SK-N-SH (cell line): ENCODE data around the gene TMC1. TPM values are rescaled to one million over a fixed set of nuclear protein-coding genes. Genes with fewer than 3 reads are reported as not detected.

Experiments used
- CTCF ChIA-PET: fragments of 300-600, 350-600 bp; formaldehyde crosslinking; extraction: SDS; loops from one replicate; lab custom pipeline; 2021; lab: Yijun Ruan, JAX
- POLR2A ChIA-PET: fragments of 350-600 bp; sonication (Branson Sonifier 250); formaldehyde crosslinking; extraction: SDS; loops from one replicate; lab custom pipeline; 2020; ENCODE audit warnings: antibody characterized with exemption, inconsistent platforms; lab: Yijun Ruan, JAX
- DNase-seq: peaks from one replicate; pipeline ENCODE4 v3.0.0; 2012
- H2AFZ ChIP-seq: fragments of 200-600 bp; sonication (generic); 2 replicates; pipeline ENCODE4 v1.8.1; 2016; ENCODE audit warnings: antibody characterized with exemption, mild to moderate bottlenecking, low read depth
- H3F3A ChIP-seq: fragments of 200-600 bp; sonication (generic); replicated peaks from 2 replicates; pipeline ENCODE3; 2016; ENCODE audit warnings: antibody characterized with exemption, mild to moderate bottlenecking; ENCODE audit not compliant: insufficient read depth
- H3K27ac ChIP-seq, 2 experiments: fragments of 200-500 bp in 1 of 2; fragments of 200-600 bp in 1 of 2; sonication (Bioruptor generic) in 1 of 2; sonication (generic), shearing (Covaris generic) in 1 of 2; 2 replicates each; pipeline versions ENCODE4 v1.5.1 to v1.6.1; 2014 to 2016; ENCODE audit warnings: low read depth in 2 of 2, inconsistent platforms in 1 of 2, low read length in 1 of 2, mild to moderate bottlenecking in 1 of 2, mixed read lengths in 1 of 2
- H3K27me3 ChIP-seq: fragments of 200-600 bp; sonication (generic), shearing (Covaris generic); 2 replicates; pipeline ENCODE4 v1.6.1; 2016; ENCODE audit warnings: mixed run types; ENCODE audit not compliant: insufficient read depth
- H3K36me3 ChIP-seq, 2 experiments: fragments of 200-500 bp in 1 of 2; fragments of 200-600 bp in 1 of 2; sonication (Bioruptor generic) in 1 of 2; sonication (generic) in 1 of 2; replicated peaks in 1 of 2; 2 replicates each; pipeline versions ENCODE3 to v1.5.1; 2014 to 2016; ENCODE audit warnings: low read length in 1 of 2, mild to moderate bottlenecking in 1 of 2; ENCODE audit not compliant: insufficient read depth in 2 of 2, control insufficient read depth in 1 of 2
- H3K4me1 ChIP-seq, 2 experiments: fragments of 200-500 bp in 1 of 2; fragments of 200-600 bp in 1 of 2; sonication (Bioruptor generic) in 1 of 2; sonication (generic), shearing (Covaris generic) in 1 of 2; 2 replicates each; pipeline versions ENCODE4 v1.5.1 to v1.6.1; 2014 to 2016; ENCODE audit warnings: low read depth in 1 of 2, low read length in 1 of 2, mixed run types in 1 of 2; ENCODE audit not compliant: insufficient read depth in 2 of 2, control insufficient read depth in 1 of 2
- H3K4me2 ChIP-seq: fragments of 200-600 bp; sonication (generic), shearing (Covaris generic); 2 replicates; pipeline ENCODE4 v1.6.1; 2017; ENCODE audit warnings: mixed run types
- H3K4me3 ChIP-seq, 2 experiments: fragments of 200-500 bp in 1 of 2; fragments of 200-600 bp in 1 of 2; sonication (Bioruptor generic) in 1 of 2; sonication (generic), shearing (Covaris generic) in 1 of 2; 2 replicates each; pipeline versions ENCODE4 v1.5.1 to v1.8.1; 2014 to 2016; ENCODE audit warnings: low read depth in 2 of 2, inconsistent platforms in 1 of 2, low read length in 1 of 2, mild to moderate bottlenecking in 1 of 2, mixed read lengths in 1 of 2, moderate library complexity in 1 of 2
- H3K79me2 ChIP-seq: fragments of 200-600 bp; sonication (generic); 2 replicates; pipeline ENCODE4 v1.8.1; 2017; ENCODE audit warnings: mild to moderate bottlenecking; ENCODE audit not compliant: insufficient read depth
- H3K9ac ChIP-seq: fragments of 200-600 bp; sonication (generic); 2 replicates; pipeline ENCODE4 v1.6.1; 2017; ENCODE audit warnings: mixed run types
- H3K9me2 ChIP-seq: fragments of 200-600 bp; sonication (generic); 2 replicates; pipeline ENCODE4 v1.6.1; 2017; ENCODE audit warnings: mixed run types
- H3K9me3 ChIP-seq: fragments of 200-600 bp; sonication (generic); 2 replicates; pipeline ENCODE4 v1.6.1; 2017; ENCODE audit warnings: mixed run types, mild to moderate bottlenecking, moderate library complexity
- H4K20me1 ChIP-seq: fragments of 200-600 bp; sonication (generic); 2 replicates; pipeline ENCODE4 v1.6.1; 2017; ENCODE audit warnings: mild to moderate bottlenecking, mixed run types; ENCODE audit not compliant: insufficient read depth
- EZH2phosphoT487 ChIP-seq: fragments of 200-600 bp; sonication (generic); IDR thresholded peaks from 2 replicates; pipeline ENCODE4 v1.6.1; 2017; ENCODE audit warnings: low read depth, mixed run types, mild to moderate bottlenecking, antibody characterized with exemption, moderate library complexity, borderline replicate concordance
- JUND ChIP-seq: IDR thresholded peaks from 2 replicates; pipeline ENCODE4 v1.4.0; 2012
- MEF2A ChIP-seq: IDR thresholded peaks from 2 replicates; pipeline ENCODE4 v1.4.0; 2012; ENCODE audit warnings: low read depth, borderline replicate concordance
- MXI1 ChIP-seq: IDR thresholded peaks from 2 replicates; pipeline ENCODE4 v1.6.1; 2012; ENCODE audit warnings: mild to moderate bottlenecking, low read depth, low read length, improper control_type of control experiment
- NRF1 ChIP-seq: IDR thresholded peaks from 2 replicates; pipeline ENCODE4 v1.6.1; 2012; ENCODE audit warnings: low read depth, mild to moderate bottlenecking, low read length
- POLR2AphosphoS5 ChIP-seq: IDR thresholded peaks from 2 replicates; pipeline ENCODE4 v1.6.1; 2012; ENCODE audit warnings: low read depth, low read length
- RAD21 ChIP-seq: IDR thresholded peaks from 2 replicates; pipeline ENCODE4 v1.6.1; 2012; ENCODE audit warnings: mild to moderate bottlenecking, low read length
- RCOR1 ChIP-seq: fragments of 150-350 bp; IDR thresholded peaks from 2 replicates; pipeline ENCODE4 v1.6.1; 2017; ENCODE audit warnings: antibody characterized with exemption, low read length
- RXRA ChIP-seq: IDR thresholded peaks from 2 replicates; pipeline ENCODE4 v1.4.0; 2012; ENCODE audit warnings: low read depth, mild to moderate bottlenecking, borderline replicate concordance
- SMC3 ChIP-seq: IDR thresholded peaks from 2 replicates; pipeline ENCODE4 v1.6.1; 2012; ENCODE audit warnings: low read depth, low read length, improper control_type of control experiment
- TCF12 ChIP-seq: IDR thresholded peaks from 2 replicates; pipeline ENCODE4 v1.4.0; 2012
- TEAD4 ChIP-seq: IDR thresholded peaks from 2 replicates; pipeline ENCODE4 v1.4.0; 2012; ENCODE audit warnings: mild to moderate bottlenecking, borderline replicate concordance; ENCODE audit not compliant: insufficient read depth
- WGBS: methylation state at CpG from one replicate; pipeline ENCODE4 v1.1.6; 2017; ENCODE audit warnings: low lambda C conversion rate; 5-methylcytosine and 5-hydroxymethylcytosine counted together
- polyA plus RNA-seq, 3 experiments: library from polyadenylated mRNA; depleted of rRNA; stranded (reverse); fragments of >200 nt; gene quantifications; 2 replicates each; pipeline ENCODE4 v1.2.3, GENCODE V29; 2012
- TF ChIP-seq, protein P1 (sequence below): IDR thresholded peaks from 2 replicates; pipeline ENCODE4 v1.4.0; 2012; ENCODE audit warnings: low read depth, borderline replicate concordance
- TF ChIP-seq, protein P2 (sequence below): IDR thresholded peaks from 2 replicates; pipeline ENCODE4 v1.4.0; 2012; ENCODE audit warnings: low read depth
- TF ChIP-seq, protein P3 (sequence below): fragments of 200-600 bp; sonication (generic); IDR thresholded peaks from 2 replicates; pipeline ENCODE4 v1.6.1; 2017; ENCODE audit warnings: antibody characterized with exemption, mild to moderate bottlenecking, moderate library complexity
- TF ChIP-seq, protein P4 (sequence below): IDR thresholded peaks from 2 replicates; pipeline ENCODE4 v1.6.1; 2012; ENCODE audit warnings: mild to moderate bottlenecking, low read depth, low read length, moderate library complexity
- TF ChIP-seq, protein P5 (sequence below): IDR thresholded peaks from 2 replicates; pipeline ENCODE4; 2012

The TMC1 gene
- polyA plus RNA-seq, 1 of the 3 experiments (the other 2 are of a cell fraction), result not detected

DNA sequence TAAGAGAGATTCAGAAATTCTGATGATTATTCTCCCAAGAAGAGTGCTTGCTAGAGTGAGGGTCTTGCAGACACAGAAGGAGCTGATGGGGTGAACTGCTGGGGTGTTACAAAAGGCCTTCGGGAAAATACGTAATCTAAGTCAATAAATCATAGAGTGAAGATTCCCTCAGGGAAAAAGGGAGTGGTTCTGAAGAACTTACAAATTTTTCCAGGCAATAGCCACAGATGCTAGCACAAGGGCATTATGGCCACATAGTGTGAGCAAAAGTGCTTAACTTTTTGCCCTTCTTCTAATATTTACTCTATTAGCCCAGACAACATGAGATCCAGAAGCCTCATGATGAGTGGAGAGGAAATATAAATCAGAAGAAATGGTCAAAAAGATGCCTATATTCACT, 137.3 kb downstream of the TMC1 start:
- ChIA-PET POLR2A (no interaction called here), CTCF (no interaction called here)
- H3K4me1 ChIP-seq, result no peaks in the 10 kb centered on the region
- no peaks in the 10 kb centered on the region for H3F3A ChIP-seq
- no peaks in the 10 kb centered on the region for H3K9me3 ChIP-seq
- H4K20me1 ChIP-seq, result no peaks in the 10 kb centered on the region
- no peak overlapping the region for H3K9ac ChIP-seq
- no peak overlapping the region for H3K4me2 ChIP-seq
- no peaks in the 10 kb centered on the region for H3K9me2 ChIP-seq
- WGBS, result 9% methylated on average over 2 of the region's 2 CpGs
- H3K79me2 ChIP-seq, result no peaks in the 10 kb centered on the region
- TF ChIP-seq TEAD4, result no peak
- TF ChIP-seq TCF12, result no peak
- TF ChIP-seq, protein P1, sequence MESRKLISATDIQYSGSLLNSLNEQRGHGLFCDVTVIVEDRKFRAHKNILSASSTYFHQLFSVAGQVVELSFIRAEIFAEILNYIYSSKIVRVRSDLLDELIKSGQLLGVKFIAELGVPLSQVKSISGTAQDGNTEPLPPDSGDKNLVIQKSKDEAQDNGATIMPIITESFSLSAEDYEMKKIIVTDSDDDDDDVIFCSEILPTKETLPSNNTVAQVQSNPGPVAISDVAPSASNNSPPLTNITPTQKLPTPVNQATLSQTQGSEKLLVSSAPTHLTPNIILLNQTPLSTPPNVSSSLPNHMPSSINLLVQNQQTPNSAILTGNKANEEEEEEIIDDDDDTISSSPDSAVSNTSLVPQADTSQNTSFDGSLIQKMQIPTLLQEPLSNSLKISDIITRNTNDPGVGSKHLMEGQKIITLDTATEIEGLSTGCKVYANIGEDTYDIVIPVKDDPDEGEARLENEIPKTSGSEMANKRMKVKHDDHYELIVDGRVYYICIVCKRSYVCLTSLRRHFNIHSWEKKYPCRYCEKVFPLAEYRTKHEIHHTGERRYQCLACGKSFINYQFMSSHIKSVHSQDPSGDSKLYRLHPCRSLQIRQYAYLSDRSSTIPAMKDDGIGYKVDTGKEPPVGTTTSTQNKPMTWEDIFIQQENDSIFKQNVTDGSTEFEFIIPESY, result no peak
- no peak for TF ChIP-seq SMC3
- TF ChIP-seq RAD21, result no peak
- TF ChIP-seq RXRA, result no peak
- no peak for TF ChIP-seq MEF2A
- no peak for TF ChIP-seq EZH2phosphoT487
- no peak for TF ChIP-seq RCOR1
- TF ChIP-seq POLR2AphosphoS5, result no peak
- no peak for TF ChIP-seq NRF1
- TF ChIP-seq, protein P2, sequence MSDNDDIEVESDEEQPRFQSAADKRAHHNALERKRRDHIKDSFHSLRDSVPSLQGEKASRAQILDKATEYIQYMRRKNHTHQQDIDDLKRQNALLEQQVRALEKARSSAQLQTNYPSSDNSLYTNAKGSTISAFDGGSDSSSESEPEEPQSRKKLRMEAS, result no peak
- TF ChIP-seq, protein P3, sequence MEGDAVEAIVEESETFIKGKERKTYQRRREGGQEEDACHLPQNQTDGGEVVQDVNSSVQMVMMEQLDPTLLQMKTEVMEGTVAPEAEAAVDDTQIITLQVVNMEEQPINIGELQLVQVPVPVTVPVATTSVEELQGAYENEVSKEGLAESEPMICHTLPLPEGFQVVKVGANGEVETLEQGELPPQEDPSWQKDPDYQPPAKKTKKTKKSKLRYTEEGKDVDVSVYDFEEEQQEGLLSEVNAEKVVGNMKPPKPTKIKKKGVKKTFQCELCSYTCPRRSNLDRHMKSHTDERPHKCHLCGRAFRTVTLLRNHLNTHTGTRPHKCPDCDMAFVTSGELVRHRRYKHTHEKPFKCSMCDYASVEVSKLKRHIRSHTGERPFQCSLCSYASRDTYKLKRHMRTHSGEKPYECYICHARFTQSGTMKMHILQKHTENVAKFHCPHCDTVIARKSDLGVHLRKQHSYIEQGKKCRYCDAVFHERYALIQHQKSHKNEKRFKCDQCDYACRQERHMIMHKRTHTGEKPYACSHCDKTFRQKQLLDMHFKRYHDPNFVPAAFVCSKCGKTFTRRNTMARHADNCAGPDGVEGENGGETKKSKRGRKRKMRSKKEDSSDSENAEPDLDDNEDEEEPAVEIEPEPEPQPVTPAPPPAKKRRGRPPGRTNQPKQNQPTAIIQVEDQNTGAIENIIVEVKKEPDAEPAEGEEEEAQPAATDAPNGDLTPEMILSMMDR, result no peak
- TF ChIP-seq MXI1, result no peak
- TF ChIP-seq, protein P4, sequence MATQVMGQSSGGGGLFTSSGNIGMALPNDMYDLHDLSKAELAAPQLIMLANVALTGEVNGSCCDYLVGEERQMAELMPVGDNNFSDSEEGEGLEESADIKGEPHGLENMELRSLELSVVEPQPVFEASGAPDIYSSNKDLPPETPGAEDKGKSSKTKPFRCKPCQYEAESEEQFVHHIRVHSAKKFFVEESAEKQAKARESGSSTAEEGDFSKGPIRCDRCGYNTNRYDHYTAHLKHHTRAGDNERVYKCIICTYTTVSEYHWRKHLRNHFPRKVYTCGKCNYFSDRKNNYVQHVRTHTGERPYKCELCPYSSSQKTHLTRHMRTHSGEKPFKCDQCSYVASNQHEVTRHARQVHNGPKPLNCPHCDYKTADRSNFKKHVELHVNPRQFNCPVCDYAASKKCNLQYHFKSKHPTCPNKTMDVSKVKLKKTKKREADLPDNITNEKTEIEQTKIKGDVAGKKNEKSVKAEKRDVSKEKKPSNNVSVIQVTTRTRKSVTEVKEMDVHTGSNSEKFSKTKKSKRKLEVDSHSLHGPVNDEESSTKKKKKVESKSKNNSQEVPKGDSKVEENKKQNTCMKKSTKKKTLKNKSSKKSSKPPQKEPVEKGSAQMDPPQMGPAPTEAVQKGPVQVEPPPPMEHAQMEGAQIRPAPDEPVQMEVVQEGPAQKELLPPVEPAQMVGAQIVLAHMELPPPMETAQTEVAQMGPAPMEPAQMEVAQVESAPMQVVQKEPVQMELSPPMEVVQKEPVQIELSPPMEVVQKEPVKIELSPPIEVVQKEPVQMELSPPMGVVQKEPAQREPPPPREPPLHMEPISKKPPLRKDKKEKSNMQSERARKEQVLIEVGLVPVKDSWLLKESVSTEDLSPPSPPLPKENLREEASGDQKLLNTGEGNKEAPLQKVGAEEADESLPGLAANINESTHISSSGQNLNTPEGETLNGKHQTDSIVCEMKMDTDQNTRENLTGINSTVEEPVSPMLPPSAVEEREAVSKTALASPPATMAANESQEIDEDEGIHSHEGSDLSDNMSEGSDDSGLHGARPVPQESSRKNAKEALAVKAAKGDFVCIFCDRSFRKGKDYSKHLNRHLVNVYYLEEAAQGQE, result no peak
- TF ChIP-seq, protein P5, sequence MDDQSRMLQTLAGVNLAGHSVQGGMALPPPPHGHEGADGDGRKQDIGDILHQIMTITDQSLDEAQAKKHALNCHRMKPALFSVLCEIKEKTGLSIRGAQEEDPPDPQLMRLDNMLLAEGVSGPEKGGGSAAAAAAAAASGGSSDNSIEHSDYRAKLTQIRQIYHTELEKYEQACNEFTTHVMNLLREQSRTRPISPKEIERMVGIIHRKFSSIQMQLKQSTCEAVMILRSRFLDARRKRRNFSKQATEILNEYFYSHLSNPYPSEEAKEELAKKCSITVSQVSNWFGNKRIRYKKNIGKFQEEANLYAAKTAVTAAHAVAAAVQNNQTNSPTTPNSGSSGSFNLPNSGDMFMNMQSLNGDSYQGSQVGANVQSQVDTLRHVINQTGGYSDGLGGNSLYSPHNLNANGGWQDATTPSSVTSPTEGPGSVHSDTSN, result no peak
- TF ChIP-seq JUND, result no peak
- TF ChIP-seq, all 33 proteins: peak for 0
- H3K27ac ChIP-seq, result no peak overlapping the region
- no peak for DNase-seq
- no peaks in the 10 kb centered on the region for H3K36me3 ChIP-seq
- H2AFZ ChIP-seq, result no peak overlapping the region
- H3K4me3 ChIP-seq, result no peak overlapping the region
- peaks cover 8% of the 10 kb centered on the region; the same call in 1 of the 2 replicates for H3K27me3 ChIP-seq
